PC-3 (cell line): ENCODE measurements around the gene TRIM66. TPM values are rescaled to one million over a fixed set of nuclear protein-coding genes. Genes with fewer than 3 reads are reported as not detected.

Experiments
- ATAC-seq: fragments of 200-7000 bp; cut with Tn5 transposase; 2 replicates; pipeline ENCODE4 v1.9.1; 2020; ENCODE audit warnings: mild to moderate bottlenecking, moderate library complexity
- BruUV-seq: library from RNA; stranded (reverse); fragments of 400-500 nt; replicated peaks from 2 replicates; lab custom pipeline; 2021; lab: Mats Ljungman, UMichigan
- CTCF ChIA-PET: fragments of 300-600 bp; sonication (Branson Sonifier 250); formaldehyde crosslinking; loops from one replicate; lab custom pipeline; 2022; ENCODE audit warnings: antibody characterized with exemption; lab: Charles Lee
- POLR2A ChIA-PET: fragments of 300-600 bp; sonication (Branson Sonifier 250); formaldehyde crosslinking; loops from one replicate; lab custom pipeline; 2022; ENCODE audit warnings: antibody characterized with exemption; ENCODE audit not compliant: unreplicated experiment; lab: Charles Lee
- DNase-seq: peaks from one replicate; pipeline ENCODE4 v3.0.0-alpha.2; 2015
- H2AFZ ChIP-seq: fragments of 300-600 bp; sonication (generic); 2 replicates; pipeline ENCODE4 v1.6.0; 2016; ENCODE audit warnings: antibody characterized with exemption, low read length
- H3F3A ChIP-seq: fragments of 300-600 bp; sonication (generic); one replicate; pipeline ENCODE4 v1.6.0; 2017; ENCODE audit warnings: antibody characterized with exemption, low read length, control low read depth, mild to moderate bottlenecking; ENCODE audit not compliant: unreplicated experiment
- H3K27ac ChIP-seq: fragments of 300-600 bp; sonication (generic); 2 replicates; pipeline ENCODE4 v1.5.1; 2016; ENCODE audit warnings: mild to moderate bottlenecking, low read length
- H3K27me3 ChIP-seq: fragments of 300-600 bp; sonication (generic); 2 replicates; pipeline ENCODE4 v1.6.1; 2016; ENCODE audit warnings: low read length, mixed read lengths
- H3K36me3 ChIP-seq: fragments of 300-600 bp; sonication (generic); 2 replicates; pipeline ENCODE4 v1.6.1; 2016; ENCODE audit warnings: low read depth, mixed run types, low read length, mixed read lengths
- H3K4me1 ChIP-seq: fragments of 300-600 bp; sonication (generic); 2 replicates; pipeline ENCODE4 v1.5.1; 2016; ENCODE audit warnings: low read length; ENCODE audit not compliant: insufficient read depth
- H3K4me2 ChIP-seq: fragments of 300-600 bp; sonication (generic); 2 replicates; pipeline ENCODE4 v1.6.0; 2016; ENCODE audit warnings: low read length
- H3K4me3 ChIP-seq: fragments of 300-600 bp; sonication (generic); 2 replicates; pipeline ENCODE4 v1.5.1; 2016; ENCODE audit warnings: mild to moderate bottlenecking, low read length, mixed read lengths
- H3K79me2 ChIP-seq: fragments of 300-600 bp; sonication (generic); 2 replicates; pipeline ENCODE4 v1.6.1; 2017; ENCODE audit warnings: low read length, mixed read lengths
- H3K9ac ChIP-seq: fragments of 300-600 bp; sonication (generic); 2 replicates; pipeline ENCODE4 v1.6.0; 2016; ENCODE audit warnings: mild to moderate bottlenecking, low read length
- H3K9me2 ChIP-seq: fragments of 300-600 bp; sonication (generic); replicated peaks from 2 replicates; pipeline ENCODE4 v1.6.1; 2016; ENCODE audit warnings: mixed run types, low read length, mixed read lengths
- H3K9me3 ChIP-seq: fragments of 300-600 bp; sonication (generic); 2 replicates; pipeline ENCODE4 v1.6.1; 2016; ENCODE audit warnings: low read length, mixed read lengths
- H4K20me1 ChIP-seq: fragments of 300-600 bp; sonication (generic); 2 replicates; pipeline ENCODE4 v1.6.1; 2016; ENCODE audit warnings: low read length, mixed read lengths
- EZH2 ChIP-seq: fragments of 300-600 bp; sonication (generic); IDR thresholded peaks from one replicate; pipeline ENCODE4 v1.6.1; 2017; ENCODE audit warnings: antibody characterized with exemption, mild to moderate bottlenecking, low read length; ENCODE audit not compliant: unreplicated experiment
- EZH2phosphoT487 ChIP-seq: fragments of 300-600 bp; sonication (generic); IDR thresholded peaks from 2 replicates; pipeline ENCODE4 v1.6.1; 2018; ENCODE audit warnings: mild to moderate bottlenecking, antibody characterized with exemption, low read length, borderline replicate concordance
- intact Hi-C: fragments of 100-400 bp; cut with micrococcal nuclease; formaldehyde crosslinking; loops from 2 replicates; pipeline ENCODE4 v1.9.0; 2023
- total RNA-seq: library from RNA; depleted of rRNA; stranded (reverse); fragments of >200 nt; gene quantifications from 2 replicates; pipeline ENCODE4 v1.2.3, GENCODE V29; 2014
- TF ChIP-seq, protein P1 (sequence below): fragments of 300-600 bp; sonication (generic); conservative IDR thresholded peaks from 2 replicates; pipeline ENCODE4 v1.5.1; 2017; ENCODE audit warnings: antibody characterized with exemption, low read depth, mild to moderate bottlenecking, low read length

Gene TRIM66
- total RNA-seq, 1 experiment from 2014 or later: 5.5 TPM

DNA sequence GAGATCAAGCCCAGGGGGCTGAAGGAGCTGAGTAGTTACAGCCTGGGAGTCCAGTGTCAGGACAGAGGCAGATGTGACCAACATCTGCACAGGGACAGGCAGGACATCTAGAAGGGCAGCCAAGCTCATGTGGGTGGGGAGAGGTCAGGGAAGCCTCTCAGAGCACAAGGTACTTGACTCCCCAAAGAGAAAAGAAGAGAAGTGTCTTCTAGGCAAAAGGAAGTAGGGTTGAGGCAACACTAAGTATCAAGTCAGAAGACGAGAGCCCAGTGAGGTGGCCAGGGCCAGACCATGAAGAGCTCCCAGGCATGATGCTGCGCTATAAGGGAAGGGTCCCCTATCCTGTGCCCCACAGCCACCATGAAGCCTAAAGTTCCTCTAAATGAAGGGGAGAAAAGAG, 21.7 kb upstream of the TRIM66 start:
- Histone ChIP-seq H3K4me2 (no peak overlapping the region), H3K9ac (no peak overlapping the region), H3K79me2 (no peaks in the 10 kb centered on the region), H3K4me1 (peaks cover 11% of the 10 kb centered on the region), H3K9me3 (no peaks in the 10 kb centered on the region), H3K4me3 (no peak overlapping the region), H3K36me3 (no peaks in the 10 kb centered on the region; the same call in 1 of the 2 replicates), H3K9me2 (no peaks in the 10 kb centered on the region), H4K20me1 (no peaks in the 10 kb centered on the region), H3K27ac (no peak overlapping the region), H3F3A (no peaks in the 10 kb centered on the region), H3K27me3 (no peaks in the 10 kb centered on the region), H2AFZ (no peak overlapping the region)
- ATAC-seq: no peak
- TF ChIP-seq EZH2: no peak
- TF ChIP-seq, protein P1, sequence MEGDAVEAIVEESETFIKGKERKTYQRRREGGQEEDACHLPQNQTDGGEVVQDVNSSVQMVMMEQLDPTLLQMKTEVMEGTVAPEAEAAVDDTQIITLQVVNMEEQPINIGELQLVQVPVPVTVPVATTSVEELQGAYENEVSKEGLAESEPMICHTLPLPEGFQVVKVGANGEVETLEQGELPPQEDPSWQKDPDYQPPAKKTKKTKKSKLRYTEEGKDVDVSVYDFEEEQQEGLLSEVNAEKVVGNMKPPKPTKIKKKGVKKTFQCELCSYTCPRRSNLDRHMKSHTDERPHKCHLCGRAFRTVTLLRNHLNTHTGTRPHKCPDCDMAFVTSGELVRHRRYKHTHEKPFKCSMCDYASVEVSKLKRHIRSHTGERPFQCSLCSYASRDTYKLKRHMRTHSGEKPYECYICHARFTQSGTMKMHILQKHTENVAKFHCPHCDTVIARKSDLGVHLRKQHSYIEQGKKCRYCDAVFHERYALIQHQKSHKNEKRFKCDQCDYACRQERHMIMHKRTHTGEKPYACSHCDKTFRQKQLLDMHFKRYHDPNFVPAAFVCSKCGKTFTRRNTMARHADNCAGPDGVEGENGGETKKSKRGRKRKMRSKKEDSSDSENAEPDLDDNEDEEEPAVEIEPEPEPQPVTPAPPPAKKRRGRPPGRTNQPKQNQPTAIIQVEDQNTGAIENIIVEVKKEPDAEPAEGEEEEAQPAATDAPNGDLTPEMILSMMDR: no peak
- TF ChIP-seq EZH2phosphoT487: no peak
- no peak for DNase-seq
- CTCF ChIA-PET: no interaction called here
- intact Hi-C loops: no loop called here
- POLR2A ChIA-PET: no interaction called here
- no TSS peak for BruUV-seq

DNA sequence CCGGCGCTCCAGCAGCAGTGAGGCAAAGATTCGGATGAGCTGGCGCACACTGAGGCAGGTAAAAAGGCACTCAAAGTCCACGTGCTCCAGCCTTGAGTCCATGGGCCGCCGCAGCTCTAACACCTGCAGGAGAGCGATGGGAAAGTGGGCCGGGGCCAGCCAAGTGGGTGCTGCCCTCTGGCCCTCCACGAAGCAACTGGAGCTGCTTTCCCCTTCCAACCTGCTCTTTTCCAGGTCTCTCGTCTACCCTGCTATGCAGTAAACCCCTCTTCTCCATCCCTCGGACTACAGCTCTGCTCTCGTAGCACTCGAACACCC, 20.1 kb upstream of the TRIM66 start:
- Histone ChIP-seq H3K36me3 (peaks cover 2% of the 10 kb centered on the region), H3K4me2 (no peak overlapping the region), H3F3A (no peaks in the 10 kb centered on the region), H3K27me3 (no peaks in the 10 kb centered on the region), H3K9ac (no peak overlapping the region), H3K9me3 (no peaks in the 10 kb centered on the region), H3K79me2 (no peaks in the 10 kb centered on the region), H2AFZ (no peak overlapping the region), H3K27ac (no peak overlapping the region), H3K9me2 (no peaks in the 10 kb centered on the region), H3K4me1 (peaks cover 11% of the 10 kb centered on the region), H3K4me3 (no peak overlapping the region), H4K20me1 (no peaks in the 10 kb centered on the region)
- ATAC-seq: no peak
- intact Hi-C loops: no loop called here
- POLR2A ChIA-PET: no interaction called here
- no peak for DNase-seq
- BruUV-seq: no TSS peak
- CTCF ChIA-PET: no interaction called here
- TF ChIP-seq, protein P1: no peak
- no peak for TF ChIP-seq EZH2phosphoT487
- TF ChIP-seq EZH2: no peak

DNA sequence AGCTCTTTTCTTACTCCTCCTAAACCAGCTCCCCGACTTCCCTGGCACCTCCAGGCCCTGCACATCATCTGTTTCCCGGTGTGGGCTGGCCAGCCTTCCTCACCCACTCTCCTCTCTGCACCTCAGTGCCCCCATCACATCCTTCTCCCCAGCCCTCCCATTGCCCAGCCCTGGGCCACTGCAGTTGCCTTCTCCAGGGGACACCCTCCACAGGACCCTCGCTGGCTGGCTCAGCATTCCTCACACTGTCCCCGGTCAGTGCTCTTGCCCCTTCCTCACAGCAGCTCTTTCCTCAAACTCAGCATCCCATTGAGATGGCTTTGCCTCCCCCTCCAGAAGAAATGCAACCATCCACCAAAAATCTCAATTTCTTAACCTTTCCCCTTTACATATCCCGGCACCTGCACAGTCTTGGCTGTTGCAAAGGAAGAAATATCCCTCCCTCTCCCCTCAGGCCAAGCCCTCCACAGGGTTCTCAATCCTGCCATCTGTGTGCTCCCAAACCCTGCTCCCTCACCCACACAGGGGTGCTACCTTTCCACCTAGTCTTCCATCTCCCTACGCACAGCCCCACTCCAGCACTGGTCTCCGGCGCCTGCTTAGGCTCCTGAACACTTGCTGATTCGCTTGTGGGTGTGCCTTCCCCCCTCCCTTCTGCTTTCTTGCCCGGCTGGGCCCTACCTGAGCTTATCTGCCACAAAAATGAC, 19.6 kb upstream of the TRIM66 start:
- Histone ChIP-seq H3K9me3 (no peaks in the 10 kb centered on the region), H3K4me3 (no peak overlapping the region), H3K9me2 (no peaks in the 10 kb centered on the region), H3K4me1 (peaks cover 11% of the 10 kb centered on the region), H3K79me2 (no peaks in the 10 kb centered on the region), H3K27me3 (no peaks in the 10 kb centered on the region), H4K20me1 (no peaks in the 10 kb centered on the region), H2AFZ (no peak overlapping the region), H3K36me3 (peaks cover 4% of the 10 kb centered on the region), H3K4me2 (no peak overlapping the region), H3F3A (no peaks in the 10 kb centered on the region), H3K27ac (no peak overlapping the region), H3K9ac (no peak overlapping the region)
- ChIA-PET CTCF (no interaction called here), POLR2A (no interaction called here)
- no peak for DNase-seq
- TF ChIP-seq, protein P1: no peak
- TF ChIP-seq EZH2phosphoT487 (no peak), EZH2 (no peak)
- intact Hi-C loops: no loop called here
- no peak for ATAC-seq
- no TSS peak for BruUV-seq
